IMR-90 (cell line): Measurements from ENCODE around the gene CCDC136. TPM values are rescaled to one million over a fixed set of nuclear protein-coding genes. Genes with fewer than 3 reads are reported as not detected.

Source experiments
- ATAC-seq: fragments of 200-7000 bp; cut with Tn5 transposase; 2 replicates; pipeline ENCODE4 v1.9.1; 2020; ENCODE audit warnings: low read depth, mild to moderate bottlenecking, moderate library complexity
- BruUV-seq: library from RNA; stranded (reverse); fragments of 400-500 nt; replicated peaks from 2 replicates; lab custom pipeline; 2021; lab: Mats Ljungman, UMichigan
- CTCF ChIA-PET: fragments of 300-600 bp; formaldehyde crosslinking; extraction: SDS; loops from one replicate; lab custom pipeline; 2021; ENCODE audit warnings: antibody characterized with exemption; lab: Yijun Ruan, JAX
- POLR2A ChIA-PET: fragments of 300-600 bp; sonication (Branson Sonifier 250); formaldehyde crosslinking; loops from one replicate; lab custom pipeline; 2022; ENCODE audit warnings: antibody characterized with exemption; ENCODE audit not compliant: unreplicated experiment; lab: Charles Lee
- DNase-seq: peaks from one replicate; pipeline ENCODE4 v3.0.0; 2013
- H2AFZ ChIP-seq: replicated peaks from 2 replicates; pipeline ENCODE3; 2013; ENCODE audit warnings: low read length, mild to moderate bottlenecking; ENCODE audit not compliant: poor library complexity
- H2AK5ac ChIP-seq: 2 replicates; pipeline ENCODE4 v1.6.1; 2013; ENCODE audit warnings: low read depth, low read length, inconsistent platforms
- H2AK9ac ChIP-seq: replicated peaks from 2 replicates; pipeline ENCODE3; 2013; ENCODE audit warnings: mild to moderate bottlenecking, low read depth, low read length, moderate library complexity; ENCODE audit not compliant: poor library complexity
- H2BK120ac ChIP-seq: 2 replicates; pipeline ENCODE4 v1.6.1; 2013; ENCODE audit warnings: low read depth, low read length, inconsistent platforms
- H2BK15ac ChIP-seq: 3 replicates; pipeline ENCODE4 v1.6.1; 2013; ENCODE audit warnings: low read depth, low read length, inconsistent platforms
- H2BK20ac ChIP-seq: 2 replicates; pipeline ENCODE4 v1.6.1; 2013; ENCODE audit warnings: low read depth, mild to moderate bottlenecking, inconsistent platforms, low read length, moderate library complexity
- H2BK5ac ChIP-seq: 2 replicates; pipeline ENCODE4 v1.6.1; 2013; ENCODE audit warnings: mild to moderate bottlenecking, low read depth, low read length, inconsistent platforms; ENCODE audit not compliant: poor library complexity, severe bottlenecking
- H3K14ac ChIP-seq: replicated peaks from 2 replicates; pipeline ENCODE4 v1.6.1; 2013; ENCODE audit warnings: low read depth, low read length, inconsistent platforms
- H3K18ac ChIP-seq: 2 replicates; pipeline ENCODE4 v1.6.1; 2013; ENCODE audit warnings: low read depth, low read length, control low read depth
- H3K23ac ChIP-seq: 2 replicates; pipeline ENCODE4 v1.6.1; 2013; ENCODE audit warnings: low read depth, low read length, inconsistent platforms
- H3K27ac ChIP-seq: 2 replicates; pipeline ENCODE4 v1.5.1; 2013; ENCODE audit warnings: mild to moderate bottlenecking, control low read depth, low read length; ENCODE audit not compliant: insufficient read depth
- H3K27me3 ChIP-seq: 2 replicates; pipeline ENCODE4 v1.6.1; 2013; ENCODE audit warnings: low read length; ENCODE audit not compliant: control insufficient read depth, insufficient read depth
- H3K36me3 ChIP-seq: 2 replicates; pipeline ENCODE4 v1.6.1; 2013; ENCODE audit warnings: low read length, mixed read lengths; ENCODE audit not compliant: control insufficient read depth, insufficient read depth
- H3K4ac ChIP-seq: 2 replicates; pipeline ENCODE4 v1.6.1; 2013; ENCODE audit warnings: low read depth, low read length, inconsistent platforms
- H3K4me1 ChIP-seq: 2 replicates; pipeline ENCODE4 v1.6.1; 2013; ENCODE audit warnings: low read length, mixed read lengths; ENCODE audit not compliant: control insufficient read depth, insufficient read depth
- H3K4me2 ChIP-seq: 2 replicates; pipeline ENCODE4 v1.6.1; 2013; ENCODE audit warnings: low read depth, mild to moderate bottlenecking, control low read depth, low read length, moderate library complexity
- H3K4me3 ChIP-seq: 2 replicates; pipeline ENCODE4 v1.5.1; 2013; ENCODE audit warnings: low read depth, mild to moderate bottlenecking, control low read depth, low read length, moderate library complexity; ENCODE audit not compliant: insufficient read depth
- H3K56ac ChIP-seq: 2 replicates; pipeline ENCODE4 v1.6.1; 2013; ENCODE audit warnings: low read length, inconsistent platforms; ENCODE audit not compliant: insufficient read depth; ENCODE audit errors: extremely low read depth
- H3K79me1 ChIP-seq, 2 experiments: 2 replicates each; pipeline ENCODE4 v1.6.1; 2013; ENCODE audit warnings: low read length in 2 of 2, inconsistent platforms in 1 of 2, low read depth in 1 of 2
- H3K9ac ChIP-seq: 2 replicates; pipeline ENCODE4 v1.6.1; 2013; ENCODE audit warnings: low read depth, low read length, control low read depth
- H3K9me1 ChIP-seq: 2 replicates; pipeline ENCODE4 v1.6.1; 2013; ENCODE audit warnings: low read length, inconsistent platforms; ENCODE audit not compliant: insufficient read depth
- H3K9me3 ChIP-seq: 2 replicates; pipeline ENCODE4 v1.6.1; 2013; ENCODE audit warnings: low read length; ENCODE audit not compliant: control insufficient read depth, insufficient read depth
- H4K20me1 ChIP-seq: 2 replicates; pipeline ENCODE4 v1.6.1; 2013; ENCODE audit warnings: low read length, inconsistent platforms; ENCODE audit not compliant: insufficient read depth
- H4K5ac ChIP-seq: 2 replicates; pipeline ENCODE4 v1.6.1; 2013; ENCODE audit warnings: mild to moderate bottlenecking, low read depth, low read length, control low read depth
- H4K8ac ChIP-seq, 2 experiments: 2 replicates each; pipeline ENCODE4 v1.6.1; 2013; ENCODE audit warnings: low read depth in 2 of 2, low read length in 2 of 2, control low read depth in 1 of 2, inconsistent platforms in 1 of 2
- H4K91ac ChIP-seq: 2 replicates; pipeline ENCODE4 v1.6.1; 2013; ENCODE audit warnings: low read depth, low read length, inconsistent platforms; ENCODE audit not compliant: insufficient read depth
- BHLHE40 ChIP-seq: fragments of 150-350 bp; IDR thresholded peaks from 2 replicates; pipeline ENCODE4 v1.6.1; 2016; ENCODE audit warnings: mild to moderate bottlenecking, low read depth, low read length
- CEBPB ChIP-seq: IDR thresholded peaks from 2 replicates; pipeline ENCODE4 v1.6.1; 2012; ENCODE audit warnings: low read depth, low read length, improper control_type of control experiment
- CHD1 ChIP-seq: IDR thresholded peaks from 2 replicates; pipeline ENCODE4 v1.6.1; 2012; ENCODE audit warnings: low read depth, low read length, improper control_type of control experiment
- FOS ChIP-seq: fragments of 150-350 bp; IDR thresholded peaks from 2 replicates; pipeline ENCODE4 v1.6.1; 2016; ENCODE audit warnings: low read depth, low read length
- MAFK ChIP-seq: IDR thresholded peaks from 2 replicates; pipeline ENCODE4 v1.6.1; 2012; ENCODE audit warnings: low read depth, low read length, improper control_type of control experiment
- MAZ ChIP-seq: IDR thresholded peaks from 2 replicates; pipeline ENCODE4 v1.6.1; 2012; ENCODE audit warnings: low read depth, mild to moderate bottlenecking, low read length, improper control_type of control experiment, moderate library complexity, borderline replicate concordance
- MXI1 ChIP-seq: IDR thresholded peaks from 2 replicates; pipeline ENCODE4 v1.6.1; 2012; ENCODE audit warnings: low read depth, mild to moderate bottlenecking, low read length, moderate library complexity, borderline replicate concordance
- NFE2L2 ChIP-seq: fragments of 150-350 bp; IDR thresholded peaks from 2 replicates; pipeline ENCODE4 v1.6.1; 2016; ENCODE audit warnings: low read depth, mild to moderate bottlenecking, low read length
- POLR2A ChIP-seq: IDR thresholded peaks from 2 replicates; pipeline ENCODE4 v1.6.1; 2012; ENCODE audit warnings: mild to moderate bottlenecking, low read depth, low read length
- RAD21 ChIP-seq: IDR thresholded peaks from 2 replicates; pipeline ENCODE4 v1.6.1; 2012; ENCODE audit warnings: low read length, improper control_type of control experiment
- RCOR1 ChIP-seq: IDR thresholded peaks from 2 replicates; pipeline ENCODE4 v1.6.1; 2012; ENCODE audit warnings: mild to moderate bottlenecking, low read length, improper control_type of control experiment; ENCODE audit not compliant: insufficient replicate concordance
- RFX5 ChIP-seq: IDR thresholded peaks from 2 replicates; pipeline ENCODE4 v1.8.0; 2012; ENCODE audit warnings: low read depth, mild to moderate bottlenecking, low read length, moderate library complexity
- SMC3 ChIP-seq: fragments of 150-350 bp; IDR thresholded peaks from 2 replicates; pipeline ENCODE4 v1.6.1; 2016; ENCODE audit warnings: low read depth, mild to moderate bottlenecking, antibody characterized with exemption, low read length, moderate library complexity
- WGBS, 2 experiments: methylation state at CpG; one replicate each; pipeline versions ENCODE4 v1.1.5 to v1.1.7; 2013; ENCODE audit warnings: missing lambda C conversion rate in 2 of 2; ENCODE audit not compliant: insufficient read length in 1 of 2; ENCODE audit errors: extremely low coverage in 2 of 2; 5-methylcytosine and 5-hydroxymethylcytosine counted together
- dilution Hi-C: fragments of 300-500 bp; cut with HindIII; formaldehyde crosslinking; loops from one replicate; pipeline ENCODE4 v1.14.3; 2018; ENCODE audit warnings: low sequenced_read_pairs; ENCODE audit not compliant: unreplicated experiment
- in situ Hi-C: fragments of 300-500 bp; cut with MboI; formaldehyde crosslinking; loops from 3 replicates; pipeline ENCODE4 v1.14.3; 2019; ENCODE audit warnings: low sequenced_read_pairs, inconsistent platforms, mixed read lengths
- intact Hi-C: fragments of 100-400 bp; cut with micrococcal nuclease; formaldehyde crosslinking; loops from 2 replicates; pipeline ENCODE4 v1.10.0; 2022
- polyA plus RNA-seq, 3 experiments: library from polyadenylated mRNA; depleted of rRNA; stranded (reverse); fragments of >200 nt; gene quantifications; 2 replicates each; pipeline ENCODE4 v1.2.3, GENCODE V29; 2012; ENCODE audit warnings: low replicate concordance in 1 of 3
- total RNA-seq: library from RNA; depleted of rRNA; stranded (reverse); fragments of >200 nt; gene quantifications from 2 replicates; pipeline ENCODE4 v1.2.3, GENCODE V29; 2012
- TF ChIP-seq, protein P1 (sequence below): fragments of 150-350 bp; IDR thresholded peaks from 2 replicates; pipeline ENCODE4 v1.6.1; 2017; ENCODE audit warnings: mild to moderate bottlenecking, antibody characterized with exemption, low read length, low read depth
- TF ChIP-seq, protein P2 (sequence below): fragments of 150-350 bp; IDR thresholded peaks from 2 replicates; pipeline ENCODE4 v1.6.1; 2016; ENCODE audit warnings: low read depth, mild to moderate bottlenecking, low read length, moderate library complexity, borderline replicate concordance
- TF ChIP-seq, protein P3 (sequence below): conservative IDR thresholded peaks from 2 replicates; pipeline ENCODE4 v1.5.1; 2012; ENCODE audit warnings: mild to moderate bottlenecking, low read depth, low read length, improper control_type of control experiment

The CCDC136 gene
- total and polyA plus RNA-seq, 2 of the 4 experiments (the other 2 are of a cell fraction), result 7.7 to 18.0 TPM

DNA sequence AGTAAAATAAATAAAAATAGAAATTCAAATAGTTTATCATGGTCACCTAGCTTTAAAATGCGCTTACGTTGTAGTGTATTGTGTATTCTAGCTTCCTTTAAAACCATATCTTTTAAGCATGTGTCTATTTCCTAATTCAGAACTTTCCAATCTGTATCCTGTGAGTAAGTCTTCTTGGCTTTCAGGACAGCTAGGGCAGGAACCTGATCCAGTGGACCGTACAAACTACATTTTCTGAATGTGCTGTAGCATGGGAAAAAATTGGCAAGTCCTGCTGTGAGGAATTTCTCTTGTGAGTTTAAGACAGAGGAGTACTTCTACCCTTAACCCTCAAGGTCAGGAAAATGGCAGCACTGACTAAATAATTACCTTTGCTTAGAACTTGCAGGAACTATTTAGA lies 28.2 kb upstream of the CCDC136 start:
- Histone ChIP-seq H2BK5ac (no peak overlapping the region), H3K18ac (no peak overlapping the region), H3K56ac (no peak overlapping the region), H3K79me1 (peaks cover 23 to 59% of the 10 kb centered on the region in 2 experiments), H2AK5ac (no peak overlapping the region), H2AK9ac (no peak overlapping the region), H3K14ac (no peak overlapping the region), H2BK20ac (no peak overlapping the region), H3K23ac (no peak overlapping the region), H4K20me1 (peaks cover 49% of the 10 kb centered on the region), H3K9me3 (no peaks in the 10 kb centered on the region), H4K91ac (no peak overlapping the region), H4K8ac (no peak overlapping the region), H3K4me3 (no peak overlapping the region), H3K4ac (no peak overlapping the region), H2AFZ (no peak overlapping the region), H3K27ac (no peak overlapping the region), H3K36me3 (peaks cover 41% of the 10 kb centered on the region), H3K9me1 (peaks cover 5% of the 10 kb centered on the region), H2BK120ac (no peak overlapping the region), H3K9ac (no peak overlapping the region), H3K4me2 (no peak overlapping the region), H3K4me1 (no peaks in the 10 kb centered on the region), H2BK15ac (no peak overlapping the region), H4K5ac (no peak overlapping the region), H3K27me3 (no peaks in the 10 kb centered on the region)
- WGBS, 2 experiments, result no CpG with 5 or more reads among the region's 3 CpGs
- ChIA-PET CTCF (no interaction called here), POLR2A (no interaction called here)
- DNase-seq (no peak), ATAC-seq (no peak)
- dilution Hi-C loops, result no loop called here
- intact Hi-C loops, result no loop called here
- TF ChIP-seq POLR2A (no peak), SMC3 (no peak), MAZ (no peak), BHLHE40 (no peak), FOS (no peak), RFX5 (no peak), RCOR1 (no peak), RAD21 (no peak), MAFK (no peak), MXI1 (no peak), CEBPB (no peak), CHD1 (no peak), NFE2L2 (no peak)
- TF ChIP-seq, protein P1, sequence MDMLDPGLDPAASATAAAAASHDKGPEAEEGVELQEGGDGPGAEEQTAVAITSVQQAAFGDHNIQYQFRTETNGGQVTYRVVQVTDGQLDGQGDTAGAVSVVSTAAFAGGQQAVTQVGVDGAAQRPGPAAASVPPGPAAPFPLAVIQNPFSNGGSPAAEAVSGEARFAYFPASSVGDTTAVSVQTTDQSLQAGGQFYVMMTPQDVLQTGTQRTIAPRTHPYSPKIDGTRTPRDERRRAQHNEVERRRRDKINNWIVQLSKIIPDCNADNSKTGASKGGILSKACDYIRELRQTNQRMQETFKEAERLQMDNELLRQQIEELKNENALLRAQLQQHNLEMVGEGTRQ, result no peak
- TF ChIP-seq, protein P2, sequence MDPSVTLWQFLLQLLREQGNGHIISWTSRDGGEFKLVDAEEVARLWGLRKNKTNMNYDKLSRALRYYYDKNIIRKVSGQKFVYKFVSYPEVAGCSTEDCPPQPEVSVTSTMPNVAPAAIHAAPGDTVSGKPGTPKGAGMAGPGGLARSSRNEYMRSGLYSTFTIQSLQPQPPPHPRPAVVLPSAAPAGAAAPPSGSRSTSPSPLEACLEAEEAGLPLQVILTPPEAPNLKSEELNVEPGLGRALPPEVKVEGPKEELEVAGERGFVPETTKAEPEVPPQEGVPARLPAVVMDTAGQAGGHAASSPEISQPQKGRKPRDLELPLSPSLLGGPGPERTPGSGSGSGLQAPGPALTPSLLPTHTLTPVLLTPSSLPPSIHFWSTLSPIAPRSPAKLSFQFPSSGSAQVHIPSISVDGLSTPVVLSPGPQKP, result no peak
- TF ChIP-seq, protein P3, sequence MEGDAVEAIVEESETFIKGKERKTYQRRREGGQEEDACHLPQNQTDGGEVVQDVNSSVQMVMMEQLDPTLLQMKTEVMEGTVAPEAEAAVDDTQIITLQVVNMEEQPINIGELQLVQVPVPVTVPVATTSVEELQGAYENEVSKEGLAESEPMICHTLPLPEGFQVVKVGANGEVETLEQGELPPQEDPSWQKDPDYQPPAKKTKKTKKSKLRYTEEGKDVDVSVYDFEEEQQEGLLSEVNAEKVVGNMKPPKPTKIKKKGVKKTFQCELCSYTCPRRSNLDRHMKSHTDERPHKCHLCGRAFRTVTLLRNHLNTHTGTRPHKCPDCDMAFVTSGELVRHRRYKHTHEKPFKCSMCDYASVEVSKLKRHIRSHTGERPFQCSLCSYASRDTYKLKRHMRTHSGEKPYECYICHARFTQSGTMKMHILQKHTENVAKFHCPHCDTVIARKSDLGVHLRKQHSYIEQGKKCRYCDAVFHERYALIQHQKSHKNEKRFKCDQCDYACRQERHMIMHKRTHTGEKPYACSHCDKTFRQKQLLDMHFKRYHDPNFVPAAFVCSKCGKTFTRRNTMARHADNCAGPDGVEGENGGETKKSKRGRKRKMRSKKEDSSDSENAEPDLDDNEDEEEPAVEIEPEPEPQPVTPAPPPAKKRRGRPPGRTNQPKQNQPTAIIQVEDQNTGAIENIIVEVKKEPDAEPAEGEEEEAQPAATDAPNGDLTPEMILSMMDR, result no peak
- no TSS peak for BruUV-seq
- in situ Hi-C loops, result no loop called here
